ENCODE data around the gene TRAF1.

TRAF1 gene

DNA sequence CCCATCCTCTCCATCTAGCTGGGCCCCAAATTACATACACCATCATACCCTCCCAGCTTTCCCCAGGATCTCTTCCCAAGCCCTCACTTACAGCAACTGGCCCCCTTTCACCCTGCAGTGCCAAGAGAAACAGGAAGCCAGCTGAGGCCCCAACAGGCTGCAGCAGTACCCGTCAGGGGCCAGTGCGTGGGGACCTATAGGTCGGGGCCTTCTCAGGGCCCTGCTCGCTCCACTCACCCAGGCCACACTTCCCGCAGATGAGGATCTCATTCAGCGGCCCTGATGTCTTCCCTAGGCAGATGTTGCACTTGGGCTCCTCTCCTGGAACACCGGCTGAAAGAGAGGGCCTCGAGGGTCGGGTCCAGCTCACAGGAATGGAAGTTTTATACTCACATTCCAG, 56.4 kb downstream of the TRAF1 start:
- H3K27ac ChIP-seq (ENCODE audit: insufficient read depth in 1 of 2, low read depth in 1 of 2, low read length in 2 of 2, poor library complexity in 1 of 2, severe bottlenecking in 2 of 2) = peak overlapping the region in 1 of 2 experiments; percentile 55
- WGBS (ENCODE audit: insufficient coverage) = 50% methylated on average over 9 of the region's 9 CpGs
- peak overlapping the region in 2 of 7 experiments; percentile 13 to 19 for H3K4me3 ChIP-seq (ENCODE audit: control insufficient read depth in 1 of 7, extremely low read depth in 1 of 7, insufficient read depth in 4 of 7, low read depth in 2 of 7, low read length in 6 of 7)
- H3K9me3 ChIP-seq (ENCODE audit: control extremely low read depth in 1 of 5, control insufficient read depth in 4 of 5, insufficient read depth in 2 of 5, low read depth in 1 of 5, low read length in 4 of 5) = no peaks in the 10 kb centered on the region
- H3K4me1 ChIP-seq (ENCODE audit: control extremely low read depth in 1 of 4, control insufficient read depth in 4 of 4, insufficient read depth in 4 of 4, low read length in 3 of 4) = peaks cover 0 to 28% (median 24%) of the 10 kb centered on the region in 4 experiments
- POLR2A ChIA-PET = interaction anchor here (1.2 kb wide), 1 partner anchor 61 kb away, joined by 4 read pairs; no protein-coding TSS in a partner anchor
- peak in 2 of 3 donors; percentile 32 to 36 for DNase-seq
- H3K27me3 ChIP-seq (replicated peaks in 2 of 5; ENCODE audit: control insufficient read depth in 4 of 5, insufficient read depth in 5 of 5, low read length in 4 of 5) = no peaks in the 10 kb centered on the region
- CTCF ChIA-PET = interaction anchor here (1.0 to 4.0 kb wide), 14 partner anchors 10 to 195 kb away, joined by 3 to 24 read pairs (median 4); no protein-coding TSS in a partner anchor
- peaks cover 8 to 71% (median 51%) of the 10 kb centered on the region in 4 experiments for H3K36me3 ChIP-seq (ENCODE audit: control insufficient read depth in 4 of 4, insufficient read depth in 4 of 4, low read length in 3 of 4)

DNA sequence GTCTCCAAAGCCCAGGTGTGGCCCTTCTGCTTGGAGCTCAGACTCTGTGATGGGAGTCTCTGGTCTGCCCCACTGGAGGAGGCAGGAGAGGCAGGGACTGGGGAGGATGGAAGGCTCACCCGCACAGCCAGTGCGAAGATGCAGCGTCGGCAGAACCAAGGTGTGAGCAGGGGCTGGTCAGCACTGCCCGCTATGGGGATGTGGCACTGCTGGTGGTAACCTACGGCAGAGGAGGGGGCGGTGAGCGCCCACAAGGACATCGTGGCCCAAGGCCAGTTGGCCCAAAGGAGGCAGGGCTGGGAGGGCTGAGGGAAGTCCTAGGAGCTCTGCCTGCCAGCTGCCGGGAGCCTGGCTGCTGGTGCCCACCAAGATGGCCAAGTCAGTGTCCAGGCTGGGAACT, 56.9 kb downstream of the TRAF1 start:
- H3K4me1 ChIP-seq (ENCODE audit: control extremely low read depth in 1 of 4, control insufficient read depth in 4 of 4, insufficient read depth in 4 of 4, low read length in 3 of 4) = peaks cover 0 to 24% (median 22%) of the 10 kb centered on the region in 4 experiments
- no peak for DNase-seq
- WGBS (ENCODE audit: insufficient coverage) = 92% methylated on average over 9 of the region's 10 CpGs
- peaks cover 10 to 69% (median 52%) of the 10 kb centered on the region in 4 experiments for H3K36me3 ChIP-seq (ENCODE audit: control insufficient read depth in 4 of 4, insufficient read depth in 4 of 4, low read length in 3 of 4)
- H3K27ac ChIP-seq (ENCODE audit: insufficient read depth in 1 of 2, low read depth in 1 of 2, low read length in 2 of 2, poor library complexity in 1 of 2, severe bottlenecking in 2 of 2) = peak overlapping the region in 1 of 2 experiments; percentile 71
- POLR2A ChIA-PET = interaction anchor here (0.6 to 1.2 kb wide), 6 partner anchors 18 to 212 kb away, joined by 3 to 5 read pairs (median 3); no protein-coding TSS in a partner anchor
- CTCF ChIA-PET = interaction anchor here (0.9 to 4.0 kb wide), 18 partner anchors 11 to 195 kb away, joined by 3 to 24 read pairs (median 3); no protein-coding TSS in a partner anchor
- no peaks in the 10 kb centered on the region for H3K9me3 ChIP-seq (ENCODE audit: control extremely low read depth in 1 of 5, control insufficient read depth in 4 of 5, insufficient read depth in 2 of 5, low read depth in 1 of 5, low read length in 4 of 5)
- no peaks in the 10 kb centered on the region for H3K27me3 ChIP-seq (replicated peaks in 2 of 5; ENCODE audit: control insufficient read depth in 4 of 5, insufficient read depth in 5 of 5, low read length in 4 of 5)
- peak overlapping the region in 1 of 7 experiments; percentile 75 for H3K4me3 ChIP-seq (ENCODE audit: control insufficient read depth in 1 of 7, extremely low read depth in 1 of 7, insufficient read depth in 4 of 7, low read depth in 2 of 7, low read length in 6 of 7)

DNA sequence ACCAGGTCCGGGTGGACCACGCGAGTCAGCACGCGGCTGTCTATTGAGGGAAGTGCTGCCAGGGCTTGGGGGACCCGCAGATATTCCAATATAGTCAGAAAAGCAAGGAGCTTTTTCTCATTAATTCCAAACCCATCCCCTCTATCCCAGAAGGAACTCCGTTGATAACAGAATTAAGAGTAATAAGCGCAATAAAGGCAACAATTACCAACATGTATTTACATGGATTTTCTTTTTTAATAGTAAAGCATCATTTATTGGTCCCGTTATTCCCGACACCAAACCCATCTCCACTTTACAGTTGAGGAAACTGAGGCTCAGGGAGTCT, 57.3 kb downstream of the TRAF1 start:
- ChIA-PET POLR2A (interaction anchor here (0.6 to 1.2 kb wide), 6 partner anchors 18 to 212 kb away, joined by 3 to 5 read pairs (median 3); no protein-coding TSS in a partner anchor), CTCF (interaction anchor here (0.9 to 4.0 kb wide), 20 partner anchors 8 to 193 kb away, joined by 3 to 24 read pairs (median 4); partner anchors contain the start of gene PHF19)
- Histone ChIP-seq H3K4me1 (ENCODE audit: control extremely low read depth in 1 of 4, control insufficient read depth in 4 of 4, insufficient read depth in 4 of 4, low read length in 3 of 4) (peaks cover 0 to 24% (median 22%) of the 10 kb centered on the region in 4 experiments), H3K9me3 (ENCODE audit: control extremely low read depth in 1 of 5, control insufficient read depth in 4 of 5, insufficient read depth in 2 of 5, low read depth in 1 of 5, low read length in 4 of 5) (no peaks in the 10 kb centered on the region), H3K36me3 (ENCODE audit: control insufficient read depth in 4 of 4, insufficient read depth in 4 of 4, low read length in 3 of 4) (peaks cover 10 to 65% (median 49%) of the 10 kb centered on the region in 4 experiments), H3K4me3 (ENCODE audit: control insufficient read depth in 1 of 7, extremely low read depth in 1 of 7, insufficient read depth in 4 of 7, low read depth in 2 of 7, low read length in 6 of 7) (peak overlapping the region in 6 of 7 experiments; percentile 4 to 75 (median 50)), H3K27me3 (replicated peaks in 2 of 5; ENCODE audit: control insufficient read depth in 4 of 5, insufficient read depth in 5 of 5, low read length in 4 of 5) (no peaks in the 10 kb centered on the region), H3K27ac (ENCODE audit: insufficient read depth in 1 of 2, low read depth in 1 of 2, low read length in 2 of 2, poor library complexity in 1 of 2, severe bottlenecking in 2 of 2) (peak overlapping the region in 1 of 2 experiments; percentile 71)
- DNase-seq = no peak
- 0% methylated on average over 6 of the region's 10 CpGs for WGBS (ENCODE audit: insufficient coverage)

DNA sequence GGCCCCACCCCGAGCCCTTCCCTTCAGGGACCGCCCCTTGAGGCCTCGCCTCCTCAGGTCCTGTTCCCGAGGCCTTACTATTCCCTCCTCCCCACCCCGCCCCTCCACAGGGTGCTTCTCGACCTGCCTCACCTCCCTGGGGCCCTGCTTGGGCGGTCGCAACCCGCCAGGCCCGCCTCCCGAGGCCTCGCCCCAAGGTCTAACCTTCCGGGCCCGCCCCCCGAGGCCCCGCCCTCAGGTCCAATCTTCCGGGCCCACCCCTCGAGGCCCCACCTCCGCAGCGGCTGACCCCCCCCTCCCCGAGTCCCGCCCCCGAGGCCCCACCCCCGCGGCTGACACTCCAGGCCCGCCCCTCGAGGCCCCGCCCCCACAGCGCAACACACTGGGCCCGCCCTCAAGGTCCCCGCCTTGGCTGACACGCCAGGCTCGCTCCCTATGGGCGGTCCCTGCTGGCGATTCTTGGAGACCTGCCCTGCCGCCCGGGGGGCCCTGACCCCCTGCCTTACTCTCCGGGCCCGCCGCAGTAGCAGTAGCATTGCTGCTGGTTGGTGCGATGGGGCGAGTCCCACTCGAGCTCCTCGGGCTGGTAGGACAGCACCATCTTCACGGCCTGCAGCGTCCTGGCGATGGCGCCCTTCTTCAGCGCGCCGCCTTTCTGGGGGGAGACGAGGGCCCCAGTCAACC, 57.8 kb downstream of the TRAF1 start:
- H3K27me3 ChIP-seq (replicated peaks in 2 of 5; ENCODE audit: control insufficient read depth in 4 of 5, insufficient read depth in 5 of 5, low read length in 4 of 5) = no peaks in the 10 kb centered on the region
- H3K4me3 ChIP-seq (ENCODE audit: control insufficient read depth in 1 of 7, extremely low read depth in 1 of 7, insufficient read depth in 4 of 7, low read depth in 2 of 7, low read length in 6 of 7) = peak overlapping the region; percentile 15 to 77 (median 53)
- H3K9me3 ChIP-seq (ENCODE audit: control extremely low read depth in 1 of 5, control insufficient read depth in 4 of 5, insufficient read depth in 2 of 5, low read depth in 1 of 5, low read length in 4 of 5) = no peaks in the 10 kb centered on the region
- peak; percentile 97 to 99 (median 99) for DNase-seq
- peaks cover 10 to 65% (median 47%) of the 10 kb centered on the region in 4 experiments for H3K36me3 ChIP-seq (ENCODE audit: control insufficient read depth in 4 of 4, insufficient read depth in 4 of 4, low read length in 3 of 4)
- WGBS (ENCODE audit: insufficient coverage) = under 1% methylated on average over 34 of the region's 52 CpGs
- ChIA-PET POLR2A (interaction anchor here (0.6 to 1.2 kb wide), 6 partner anchors 19 to 212 kb away, joined by 3 to 5 read pairs (median 3); no protein-coding TSS in a partner anchor), CTCF (interaction anchor here (0.9 to 4.0 kb wide), 17 partner anchors 9 to 188 kb away, joined by 3 to 24 read pairs (median 7); partner anchors contain the start of gene PHF19)
- peaks cover 0 to 24% (median 22%) of the 10 kb centered on the region in 4 experiments for H3K4me1 ChIP-seq (ENCODE audit: control extremely low read depth in 1 of 4, control insufficient read depth in 4 of 4, insufficient read depth in 4 of 4, low read length in 3 of 4)
- peak overlapping the region in 1 of 2 experiments; percentile 78 for H3K27ac ChIP-seq (ENCODE audit: insufficient read depth in 1 of 2, low read depth in 1 of 2, low read length in 2 of 2, poor library complexity in 1 of 2, severe bottlenecking in 2 of 2)

DNA sequence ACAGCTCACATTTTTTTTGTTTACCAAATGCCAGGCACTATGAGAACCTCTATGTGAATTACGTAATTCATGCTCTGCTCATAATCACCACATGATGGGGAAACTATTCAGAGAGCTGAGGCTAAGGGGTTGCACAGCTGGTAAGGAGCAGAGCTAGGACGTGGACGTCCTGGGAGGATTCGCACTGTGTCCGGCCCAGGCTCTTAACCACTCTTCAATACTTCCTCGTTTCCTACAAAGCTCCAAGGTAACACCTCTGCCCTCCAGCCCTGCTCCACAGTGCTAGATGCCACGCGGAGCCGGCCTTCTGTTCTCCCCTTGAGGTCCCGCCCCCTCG, 58.3 kb downstream of the TRAF1 start:
- DNase-seq = no peak
- 18% methylated on average over 9 of the region's 11 CpGs for WGBS (ENCODE audit: insufficient coverage)
- ChIA-PET POLR2A (no interaction called here), CTCF (interaction anchor here (1.0 to 4.0 kb wide), 9 partner anchors 9 to 97 kb away, joined by 3 to 24 read pairs (median 7); partner anchors contain the start of gene PHF19)
- H3K4me3 ChIP-seq (ENCODE audit: control insufficient read depth in 1 of 7, extremely low read depth in 1 of 7, insufficient read depth in 4 of 7, low read depth in 2 of 7, low read length in 6 of 7) = peak overlapping the region; percentile 15 to 77 (median 53)
- peaks cover 10 to 65% (median 46%) of the 10 kb centered on the region in 4 experiments for H3K36me3 ChIP-seq (ENCODE audit: control insufficient read depth in 4 of 4, insufficient read depth in 4 of 4, low read length in 3 of 4)
- peaks cover 0 to 24% (median 22%) of the 10 kb centered on the region in 4 experiments for H3K4me1 ChIP-seq (ENCODE audit: control extremely low read depth in 1 of 4, control insufficient read depth in 4 of 4, insufficient read depth in 4 of 4, low read length in 3 of 4)
- peak overlapping the region in 1 of 2 experiments; percentile 78 for H3K27ac ChIP-seq (ENCODE audit: insufficient read depth in 1 of 2, low read depth in 1 of 2, low read length in 2 of 2, poor library complexity in 1 of 2, severe bottlenecking in 2 of 2)
- no peaks in the 10 kb centered on the region for H3K27me3 ChIP-seq (replicated peaks in 2 of 5; ENCODE audit: control insufficient read depth in 4 of 5, insufficient read depth in 5 of 5, low read length in 4 of 5)
- no peaks in the 10 kb centered on the region for H3K9me3 ChIP-seq (ENCODE audit: control extremely low read depth in 1 of 5, control insufficient read depth in 4 of 5, insufficient read depth in 2 of 5, low read depth in 1 of 5, low read length in 4 of 5)

DNA sequence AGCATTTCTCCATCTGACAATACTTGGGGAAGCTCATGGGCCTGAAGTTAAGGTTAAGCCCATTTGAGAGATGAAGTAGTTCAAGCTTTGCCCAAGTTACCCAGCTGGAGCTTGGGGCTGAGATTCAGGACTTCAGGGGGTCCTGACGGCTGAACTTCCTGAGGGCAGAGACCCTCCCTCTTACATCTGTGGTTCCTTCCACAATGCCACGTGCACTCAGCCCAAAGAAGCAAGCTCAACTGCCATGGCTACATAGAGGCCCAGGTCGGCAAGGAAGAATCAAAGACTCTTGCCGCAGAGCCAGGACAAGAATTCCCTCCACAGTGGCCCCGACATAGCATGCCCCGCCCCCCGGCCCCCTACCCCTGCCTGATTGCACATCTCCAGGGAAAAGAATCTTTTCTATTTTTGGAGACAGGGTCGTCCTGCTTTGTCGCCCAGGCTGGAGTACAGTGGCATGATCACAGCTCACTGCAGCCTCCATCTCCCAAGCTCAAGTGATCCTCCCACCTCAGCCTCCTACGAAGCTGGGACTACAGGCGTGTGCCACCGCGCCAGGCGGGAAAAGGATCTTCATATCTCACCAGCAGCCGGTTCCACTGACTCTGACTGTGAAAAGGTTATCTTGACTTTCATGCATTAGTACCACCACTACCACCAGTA, 58.8 kb downstream of the TRAF1 start:
- peaks cover 0 to 24% (median 22%) of the 10 kb centered on the region in 4 experiments for H3K4me1 ChIP-seq (ENCODE audit: control extremely low read depth in 1 of 4, control insufficient read depth in 4 of 4, insufficient read depth in 4 of 4, low read length in 3 of 4)
- ChIA-PET POLR2A (no interaction called here), CTCF (interaction anchor here (1.1 to 4.0 kb wide), 10 partner anchors 9 to 70 kb away, joined by 4 to 24 read pairs (median 8); partner anchors contain the start of gene PHF19)
- H3K27ac ChIP-seq (ENCODE audit: insufficient read depth in 1 of 2, low read depth in 1 of 2, low read length in 2 of 2, poor library complexity in 1 of 2, severe bottlenecking in 2 of 2) = peak overlapping the region in 1 of 2 experiments; percentile 78
- peaks cover 10 to 65% (median 44%) of the 10 kb centered on the region in 4 experiments for H3K36me3 ChIP-seq (ENCODE audit: control insufficient read depth in 4 of 4, insufficient read depth in 4 of 4, low read length in 3 of 4)
- H3K27me3 ChIP-seq (replicated peaks in 2 of 5; ENCODE audit: control insufficient read depth in 4 of 5, insufficient read depth in 5 of 5, low read length in 4 of 5) = no peaks in the 10 kb centered on the region
- H3K9me3 ChIP-seq (ENCODE audit: control extremely low read depth in 1 of 5, control insufficient read depth in 4 of 5, insufficient read depth in 2 of 5, low read depth in 1 of 5, low read length in 4 of 5) = no peaks in the 10 kb centered on the region
- H3K4me3 ChIP-seq (ENCODE audit: control insufficient read depth in 1 of 7, extremely low read depth in 1 of 7, insufficient read depth in 4 of 7, low read depth in 2 of 7, low read length in 6 of 7) = peak overlapping the region in 5 of 7 experiments; percentile 48 to 77 (median 53)
- 92% methylated on average over 11 of the region's 15 CpGs for whole genome bisulfite sequencing (ENCODE audit: insufficient coverage)
- DNase-seq = no peak
